KG1 (cell line): ENCODE measurements around the gene VGLL2.

Source experiments
- DNase-seq: peaks from one replicate; lab custom pipeline; 2025; lab: John Stamatoyannopoulos, UW

VGLL2 gene

DNA sequence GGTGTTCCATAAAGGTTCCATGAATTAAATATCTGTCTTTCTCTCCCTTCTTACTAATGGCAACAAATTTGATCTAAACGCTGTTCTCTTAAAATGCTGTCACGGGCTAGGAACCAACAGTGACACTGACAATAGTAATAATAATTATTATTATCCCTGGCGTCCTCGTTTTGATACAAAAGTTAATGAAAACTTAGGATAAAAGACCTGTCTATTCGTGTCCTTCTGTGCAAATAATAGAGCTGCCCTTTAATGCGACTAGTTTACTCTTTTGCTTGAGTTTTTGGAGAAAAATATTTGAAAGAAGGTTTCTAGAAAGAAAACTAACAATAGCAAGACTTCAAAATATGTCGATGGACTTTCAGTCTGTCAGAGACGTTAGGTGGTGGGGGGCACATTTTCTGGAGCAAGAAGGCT is 4.3 kb downstream of the VGLL2 start:
- DNase-seq: no peak

DNA sequence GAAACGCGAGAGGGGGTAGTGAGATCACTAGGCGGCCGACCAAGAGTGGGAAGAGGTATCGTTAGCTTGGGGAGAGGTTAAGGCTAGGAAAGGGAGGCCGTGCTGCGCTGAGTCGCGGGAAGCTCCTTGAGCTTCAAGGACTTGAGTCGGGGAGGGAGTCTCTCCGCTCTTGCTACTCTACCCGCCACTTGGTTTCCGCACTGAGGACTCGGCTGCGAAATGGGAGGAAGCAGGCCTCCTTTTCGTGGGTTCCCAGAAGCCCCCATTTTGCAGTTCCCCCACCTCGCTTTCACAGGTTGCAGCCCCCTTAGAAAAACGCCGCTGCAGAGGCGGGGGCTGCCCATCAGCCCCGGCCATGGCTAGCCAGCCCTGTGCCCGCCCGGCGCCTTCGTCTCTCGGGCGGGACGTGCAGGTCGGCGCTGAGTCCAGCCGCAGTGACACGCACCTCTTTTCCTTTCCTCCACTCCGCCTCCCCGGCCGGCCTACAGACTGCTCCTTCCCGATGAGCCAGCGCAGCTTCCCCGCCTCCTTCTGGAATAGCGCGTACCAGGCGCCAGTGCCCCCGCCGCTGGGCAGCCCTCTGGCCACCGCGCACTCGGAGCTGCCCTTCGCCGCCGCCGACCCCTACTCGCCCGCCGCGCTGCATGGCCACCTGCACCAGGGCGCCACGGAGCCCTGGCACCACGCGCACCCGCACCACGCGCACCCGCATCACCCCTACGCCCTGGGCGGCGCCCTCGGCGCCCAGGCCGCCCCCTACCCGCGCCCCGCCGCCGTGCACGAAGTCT is 4.9 kb downstream of the VGLL2 start:
- DNase-seq: no peak

DNA sequence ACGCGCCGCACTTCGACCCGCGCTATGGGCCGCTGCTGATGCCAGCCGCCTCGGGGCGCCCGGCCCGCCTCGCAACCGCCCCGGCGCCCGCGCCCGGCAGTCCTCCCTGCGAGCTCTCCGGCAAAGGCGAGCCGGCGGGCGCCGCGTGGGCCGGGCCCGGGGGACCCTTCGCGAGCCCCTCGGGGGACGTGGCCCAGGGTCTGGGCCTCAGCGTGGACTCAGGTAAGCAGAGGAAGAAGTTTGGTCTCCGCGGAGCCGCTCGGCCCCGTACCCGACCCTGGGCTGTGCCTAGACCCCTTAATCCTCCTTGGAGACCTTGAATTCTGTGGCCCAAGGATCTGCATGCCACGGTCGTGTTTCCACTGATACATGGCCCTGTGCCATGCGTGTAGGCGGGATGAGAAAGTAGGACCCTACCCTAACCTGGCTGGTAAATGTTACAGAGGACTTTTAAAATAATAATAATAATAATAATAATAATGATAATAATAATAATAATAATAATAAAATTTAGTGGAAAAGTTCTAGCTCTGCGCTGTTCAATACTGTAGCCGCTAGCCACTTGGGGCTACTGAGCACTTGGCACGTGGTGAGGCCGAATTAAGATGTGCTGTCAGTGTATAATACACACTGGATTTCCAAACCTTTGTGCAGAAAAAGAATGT is 5.6 kb downstream of the VGLL2 start:
- DNase-seq: no peak

DNA sequence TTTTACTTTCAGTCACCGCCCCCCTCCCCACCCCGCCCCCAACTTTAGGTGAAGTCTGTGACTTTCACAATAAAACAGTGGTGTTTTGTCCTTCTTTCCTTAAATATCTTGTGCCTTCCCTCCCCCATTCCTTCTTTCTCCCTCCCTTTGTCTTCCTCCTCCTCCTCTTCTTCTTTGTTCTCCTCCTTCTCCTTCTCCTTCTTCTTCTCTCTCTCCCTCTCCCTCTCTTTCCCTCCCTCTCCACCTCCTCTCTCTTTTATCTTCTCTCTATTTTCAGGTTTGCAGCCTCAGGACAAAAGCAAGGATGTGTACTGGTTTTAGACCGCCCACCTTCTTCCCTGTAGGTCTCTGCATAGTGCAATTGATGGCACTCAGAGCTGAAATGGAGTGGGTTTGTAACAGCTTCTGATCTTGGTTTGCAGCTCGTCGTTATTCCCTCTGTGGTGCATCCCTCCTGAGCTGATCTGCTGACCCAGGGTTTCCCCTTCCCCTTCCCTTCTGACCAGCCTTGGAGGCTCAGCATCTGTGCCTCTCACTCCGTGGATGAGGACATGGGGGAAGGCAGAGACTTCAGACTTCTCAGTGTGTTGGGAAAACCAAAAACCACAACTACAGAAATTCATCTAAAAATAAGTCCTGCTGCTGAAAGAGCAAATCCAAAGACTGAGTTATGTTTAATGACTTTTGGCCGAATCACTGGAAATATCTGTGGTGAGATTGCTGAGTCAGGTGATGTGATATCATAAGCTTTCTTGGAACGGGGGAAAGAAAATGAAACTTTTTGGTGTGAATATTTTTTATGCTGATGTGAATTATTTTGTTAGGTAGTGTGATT is 6.9 kb downstream of the VGLL2 start:
- no peak for DNase-seq

DNA sequence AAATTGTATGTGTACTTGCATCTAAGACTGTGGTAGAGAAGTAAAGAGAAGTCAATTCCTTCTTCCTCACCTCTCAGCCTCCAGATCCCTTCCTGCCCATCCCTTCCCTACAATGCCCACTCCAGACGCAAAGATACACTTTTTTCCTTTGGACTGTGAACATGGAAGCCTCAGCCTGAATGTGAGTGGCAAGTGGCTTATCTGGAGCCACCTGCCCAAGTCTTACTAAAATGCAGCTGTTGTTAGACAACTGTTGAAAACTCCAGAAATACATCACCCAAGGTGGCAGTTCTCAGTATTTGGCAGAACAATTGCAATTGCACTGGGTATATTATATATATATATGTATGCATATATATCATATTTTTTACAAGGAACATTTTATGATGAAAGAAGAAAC is 7.5 kb downstream of the VGLL2 start:
- DNase-seq: no peak

DNA sequence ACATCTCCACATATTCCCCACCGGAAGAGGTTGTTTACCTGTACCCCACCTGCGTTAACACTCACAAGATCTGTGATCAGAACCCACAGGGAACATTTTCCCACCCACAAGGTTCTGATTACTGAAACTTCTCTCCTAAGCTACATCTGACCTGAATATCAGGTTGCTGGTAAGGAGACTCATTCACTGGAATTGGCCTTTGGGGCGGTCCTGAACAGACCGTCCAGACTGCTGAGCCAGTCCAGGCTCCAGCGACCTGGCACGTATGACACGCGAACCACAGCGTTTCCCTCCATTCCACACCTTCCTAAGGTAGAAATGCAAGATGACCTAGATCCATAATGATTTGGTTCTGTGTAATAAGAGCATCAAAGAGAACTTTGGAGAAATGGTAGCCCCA is 9.8 kb downstream of the VGLL2 start:
- DNase-seq: no peak

DNA sequence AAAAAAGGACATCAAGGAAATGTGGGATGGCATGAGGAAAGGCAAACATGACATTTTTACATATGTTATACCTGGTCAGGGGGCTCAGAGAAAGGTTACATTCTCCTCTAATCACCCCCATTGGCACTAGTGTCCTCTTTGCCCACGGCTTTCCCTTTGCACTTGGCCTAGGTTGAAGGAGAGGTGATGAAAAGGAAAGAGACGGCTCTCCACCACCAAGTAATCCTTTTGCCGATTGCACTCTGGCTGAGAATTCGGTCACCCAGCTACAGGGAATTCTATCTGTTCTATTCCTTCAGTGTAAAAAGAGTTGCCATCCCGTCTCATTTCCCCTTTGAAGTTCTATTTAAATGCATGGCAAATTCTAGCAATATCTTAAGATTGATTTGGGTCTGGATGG is 10.4 kb downstream of the VGLL2 start:
- DNase-seq: no peak

DNA sequence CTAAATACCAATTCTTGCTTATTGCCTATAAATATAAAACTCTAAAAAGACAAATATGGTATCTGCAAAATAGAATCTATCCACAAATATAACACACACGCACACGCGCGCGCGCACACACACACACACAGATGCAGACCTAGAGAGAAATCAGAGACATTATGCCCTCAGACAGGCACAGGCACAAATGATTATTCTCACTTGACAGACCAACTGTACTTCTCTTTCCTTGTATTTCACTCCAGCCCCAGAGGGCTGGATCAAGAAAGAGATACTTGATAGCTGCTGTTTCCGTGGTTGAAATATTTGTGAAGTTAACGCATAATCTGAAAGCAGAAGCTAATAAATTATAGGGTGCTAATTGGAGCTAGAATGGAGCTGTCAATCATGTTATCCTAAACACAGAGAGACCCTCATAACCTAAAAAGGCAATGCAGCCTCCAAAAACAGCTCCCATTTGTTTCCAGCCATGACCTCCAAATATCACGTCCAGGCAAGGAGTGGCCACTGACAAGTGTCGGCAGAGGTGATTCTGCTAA is 11.5 kb downstream of the VGLL2 start:
- no peak for DNase-seq

DNA sequence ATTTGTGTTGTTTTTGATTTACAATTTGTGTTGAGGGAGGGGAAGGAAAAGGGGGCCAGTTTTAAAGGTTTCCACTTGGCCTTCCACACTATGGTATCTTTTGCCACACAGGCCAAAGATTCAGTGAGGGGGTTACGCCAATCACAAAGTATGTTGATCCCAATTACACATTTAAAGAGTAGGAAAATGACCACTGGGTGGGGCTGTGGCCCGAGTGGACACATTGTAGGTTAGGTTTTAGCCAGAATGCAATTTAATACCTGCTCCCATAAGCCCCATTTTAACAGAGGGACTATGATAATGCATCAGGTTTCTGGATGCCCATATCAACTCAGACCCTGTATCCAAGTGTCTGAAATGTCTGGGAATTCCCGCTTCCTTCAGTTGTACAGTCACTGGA is 15.6 kb downstream of the VGLL2 start:
- no peak for DNase-seq

DNA sequence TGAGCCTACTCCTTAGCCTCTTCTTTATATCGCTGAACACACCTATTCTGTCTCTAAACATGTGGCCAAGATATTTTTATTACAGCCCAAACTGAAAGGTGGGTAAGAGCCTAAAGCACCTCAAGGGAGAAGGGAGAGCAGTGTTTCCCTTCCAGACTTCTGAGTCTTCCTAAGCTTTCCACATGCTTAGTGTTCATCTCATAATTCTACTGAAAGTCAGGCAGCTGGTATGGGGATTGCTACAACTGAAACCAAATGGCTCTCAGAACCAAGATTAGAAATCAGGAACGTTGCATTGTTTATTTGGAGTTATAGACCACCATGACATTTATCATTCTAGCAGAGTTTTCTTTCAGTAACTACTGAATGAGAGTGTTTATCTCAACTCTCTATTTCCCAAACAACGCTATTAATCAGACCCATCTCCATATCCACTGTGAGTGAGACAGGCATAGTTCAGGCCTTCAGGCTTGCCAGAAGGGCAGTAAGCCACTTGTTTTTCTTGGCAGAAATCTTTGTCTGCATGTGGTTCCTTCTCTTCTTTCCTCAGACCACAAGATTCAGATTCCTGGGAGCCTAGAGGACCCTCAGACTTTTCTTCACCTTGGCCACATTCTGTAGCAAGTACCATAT is 22.8 kb downstream of the VGLL2 start:
- DNase-seq: no peak

DNA sequence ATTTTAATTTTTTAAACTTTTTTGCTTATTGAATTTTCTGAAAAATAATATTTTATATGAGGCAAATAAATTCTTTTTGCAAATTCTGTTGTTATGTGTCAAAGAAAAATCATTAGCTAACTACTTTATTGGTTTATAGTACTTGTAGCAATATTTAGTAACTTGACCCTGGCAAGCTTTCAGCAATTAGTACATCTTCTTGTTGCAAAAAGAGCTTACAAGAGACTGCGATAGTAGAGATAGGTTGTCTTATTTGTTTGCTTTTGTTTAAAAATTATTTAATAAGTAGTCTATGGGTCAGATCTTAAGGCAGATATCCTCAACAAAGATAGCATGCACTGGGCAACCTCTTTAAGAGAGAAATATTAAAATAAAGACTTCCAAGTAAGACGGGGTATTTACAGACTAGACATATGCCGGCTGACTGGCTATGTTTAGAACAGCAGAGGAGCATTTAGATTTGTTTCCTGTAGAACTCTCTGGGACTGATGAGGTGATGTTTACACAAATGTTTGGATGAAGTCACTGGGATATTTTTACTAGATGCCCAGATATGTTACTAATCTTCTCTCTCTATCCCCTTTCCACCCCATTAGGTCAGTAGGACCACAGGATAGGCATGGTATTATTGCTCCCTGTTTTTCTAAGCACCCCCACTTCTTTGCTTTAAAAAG is 25.0 kb downstream of the VGLL2 start:
- no peak for DNase-seq

DNA sequence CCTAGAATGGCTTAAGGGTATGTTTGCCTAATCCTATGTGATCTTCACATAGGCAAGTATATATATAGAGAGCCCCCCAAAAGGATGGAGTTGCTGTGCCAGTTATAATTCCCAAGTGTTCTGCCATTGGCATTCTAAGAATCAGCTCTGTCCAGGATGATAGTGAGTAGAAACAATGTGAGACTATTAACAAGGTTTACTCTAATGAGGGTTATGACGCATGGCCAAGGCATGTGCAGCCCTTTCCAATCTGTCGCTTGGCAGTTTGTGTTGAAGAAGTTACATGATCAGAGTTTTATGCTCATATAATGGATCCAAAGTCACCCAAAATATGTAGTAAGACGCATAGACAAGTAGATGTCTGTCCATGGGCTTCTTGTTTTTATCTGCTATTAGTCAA is 33.6 kb downstream of the VGLL2 start:
- DNase-seq: no peak

DNA sequence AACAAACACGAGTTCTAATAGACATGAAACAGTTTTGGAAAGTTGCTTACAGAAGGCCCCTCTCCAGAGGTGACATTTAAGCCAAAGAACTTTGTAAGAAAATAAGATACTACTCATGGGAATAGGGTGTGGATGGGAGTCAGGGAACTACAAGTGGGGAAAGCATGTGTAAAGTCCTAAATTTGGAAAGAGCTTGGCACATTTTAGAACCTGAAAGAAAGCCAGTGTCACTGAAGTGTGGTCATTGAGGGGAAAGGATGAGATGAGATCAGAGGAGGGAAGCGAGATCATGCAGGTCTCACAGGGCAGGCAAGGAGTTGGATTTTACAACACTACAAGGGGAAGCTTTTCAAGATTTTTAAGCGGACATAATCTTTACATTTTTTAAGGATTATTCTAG is 38.0 kb downstream of the VGLL2 start:
- no peak for DNase-seq

DNA sequence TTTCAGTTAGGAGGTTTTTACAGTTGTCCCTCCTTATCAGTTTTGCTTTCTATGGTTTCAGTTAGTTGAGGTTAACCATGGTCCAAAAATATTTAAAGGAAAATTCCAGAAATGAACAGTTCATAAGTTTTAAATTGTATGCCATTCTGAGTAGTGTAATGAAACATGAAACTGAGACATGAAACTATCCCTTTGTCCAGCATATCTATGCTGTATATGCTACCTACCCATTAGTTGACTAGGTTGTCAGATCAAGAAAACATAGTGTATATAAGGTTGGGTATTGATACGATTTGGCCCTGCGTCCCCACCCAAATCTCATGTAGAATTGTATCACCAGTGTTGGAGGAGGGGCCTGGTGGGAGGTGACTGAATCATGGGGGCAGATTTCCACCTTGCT is 39.1 kb downstream of the VGLL2 start:
- DNase-seq: no peak

DNA sequence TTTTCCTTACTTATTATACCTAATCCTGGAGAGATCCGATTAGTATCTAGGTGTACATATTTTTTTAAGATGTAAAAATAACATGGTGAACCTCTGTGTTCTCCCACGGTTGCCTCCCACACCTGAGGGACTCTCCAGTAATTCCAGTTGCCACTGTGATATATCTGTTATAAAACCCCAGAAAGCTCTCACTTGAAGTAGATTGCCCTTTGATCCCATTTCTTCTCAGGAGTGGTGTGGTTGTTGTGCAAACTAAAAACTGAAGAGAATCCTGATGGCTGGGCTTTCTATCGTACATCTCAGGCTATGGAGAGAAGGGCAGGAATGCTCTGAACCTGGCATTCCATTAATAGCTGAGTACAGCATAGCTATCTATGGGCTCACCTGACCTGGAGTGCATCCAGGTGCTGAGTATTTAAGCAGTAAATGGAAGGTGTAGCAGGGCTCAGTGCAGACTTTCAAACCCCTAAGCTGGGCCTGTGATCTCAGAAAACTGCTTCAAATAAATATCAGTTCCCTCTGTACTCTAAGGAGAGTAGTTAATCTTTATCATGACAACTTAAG is 41.0 kb downstream of the VGLL2 start:
- no peak for DNase-seq

DNA sequence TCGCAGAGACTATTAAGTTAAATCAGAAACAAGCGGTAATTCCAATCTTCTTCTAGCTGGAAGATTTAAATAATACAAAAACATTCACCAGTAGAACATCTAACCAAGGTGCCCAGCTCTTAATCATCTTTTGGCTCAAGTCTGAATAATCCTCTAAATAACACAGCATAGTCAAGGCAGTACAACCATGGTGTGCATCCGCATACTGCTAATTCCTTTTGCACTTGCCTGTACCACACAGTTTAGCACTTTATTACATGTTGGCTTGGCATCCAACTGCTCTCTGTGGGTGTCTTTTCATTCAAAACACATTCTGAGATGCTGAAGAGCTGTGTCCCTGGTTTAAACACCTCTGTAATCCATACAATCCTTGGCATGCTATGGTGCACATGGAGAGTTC is 42.3 kb downstream of the VGLL2 start:
- no peak for DNase-seq

DNA sequence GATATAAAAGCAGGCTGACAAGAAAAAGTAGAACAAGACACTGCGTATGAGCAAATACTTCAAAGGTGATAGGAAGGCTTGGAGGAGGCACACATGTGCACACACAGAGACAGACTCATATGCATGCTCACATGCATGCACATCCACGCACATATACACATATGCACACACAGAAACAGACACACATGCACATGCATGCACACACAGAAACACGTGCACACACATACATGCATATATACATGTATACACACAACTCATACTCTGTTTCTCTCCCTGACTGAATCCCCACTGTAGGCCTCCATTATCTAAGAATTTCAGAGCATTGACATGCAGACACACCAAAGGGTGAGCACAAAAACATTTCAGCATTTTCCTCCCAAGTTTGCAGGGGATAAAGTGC is 43.7 kb downstream of the VGLL2 start:
- no peak for DNase-seq

DNA sequence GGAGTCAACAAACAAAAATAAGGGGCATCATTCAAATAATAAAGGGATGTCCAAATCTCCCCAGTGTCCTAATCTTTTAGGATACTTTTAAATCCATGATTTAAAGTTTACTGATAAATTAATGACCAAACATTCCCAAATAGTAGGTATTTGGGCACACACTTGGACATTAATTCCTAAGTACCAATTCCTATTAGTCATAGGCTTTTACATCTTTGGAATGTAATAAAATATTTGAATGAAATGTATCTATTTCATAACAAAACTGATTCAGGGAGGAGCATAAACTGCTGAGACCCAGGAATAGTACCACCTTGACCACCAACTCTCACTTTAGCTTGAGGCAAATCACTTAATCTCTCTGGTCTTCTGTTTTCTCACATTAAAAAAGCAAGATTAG is 44.3 kb downstream of the VGLL2 start:
- no peak for DNase-seq

DNA sequence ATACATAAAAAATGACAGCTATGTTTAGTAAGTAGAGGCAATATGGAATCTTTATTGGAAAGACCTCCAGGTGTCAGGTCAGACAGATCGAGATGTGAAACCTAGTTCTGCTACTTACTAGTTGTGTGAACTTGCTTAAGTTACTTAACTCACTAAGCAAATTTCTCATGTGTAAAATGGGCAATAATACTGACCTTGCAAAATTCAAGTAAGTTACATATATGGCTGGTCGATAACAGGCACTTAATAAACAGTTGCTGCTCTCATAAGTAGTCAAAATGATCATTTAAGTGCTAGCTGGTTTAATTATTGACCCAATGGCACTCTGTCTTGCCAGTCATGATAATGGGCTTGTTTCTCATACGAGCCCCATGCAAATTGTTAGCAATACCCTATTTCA is 46.0 kb downstream of the VGLL2 start:
- DNase-seq: no peak

DNA sequence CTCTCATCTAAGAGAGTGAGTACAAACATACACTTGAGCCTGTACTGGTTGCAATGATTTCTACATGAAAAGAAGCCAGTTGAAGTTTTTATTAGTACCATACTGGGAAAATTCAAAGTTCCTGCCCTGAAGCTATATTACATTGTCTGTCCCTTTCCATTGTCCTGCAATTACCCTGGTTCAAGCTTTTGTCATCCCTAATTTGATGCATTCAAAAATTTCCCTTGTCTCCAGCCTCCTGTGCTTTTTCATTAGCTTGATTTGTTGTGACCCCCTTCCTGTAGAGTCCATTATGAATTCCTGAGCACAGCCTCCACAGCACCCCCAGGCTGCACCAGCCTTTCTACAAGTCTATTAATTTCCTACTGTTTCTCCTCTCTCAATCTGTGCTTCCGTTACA is 46.4 kb downstream of the VGLL2 start:
- DNase-seq: no peak

DNA sequence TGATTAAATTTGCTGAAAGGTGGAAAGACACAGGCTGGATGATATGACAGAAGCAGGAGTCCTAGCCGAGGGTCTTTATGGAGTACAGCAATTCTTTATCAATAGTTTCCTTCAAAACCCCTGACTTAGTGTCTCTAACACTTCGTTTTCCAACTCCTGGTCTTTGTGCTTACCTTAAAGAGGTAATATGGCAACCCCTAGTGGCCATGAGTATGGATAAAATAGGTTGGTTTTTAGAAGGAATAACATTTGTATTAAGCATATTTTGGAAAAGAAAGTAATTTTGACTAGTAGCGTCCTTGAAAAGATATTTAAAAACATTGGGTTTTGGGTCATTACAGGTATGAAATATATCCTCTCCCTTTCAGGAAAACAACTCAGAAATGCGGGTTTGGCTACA is 51.9 kb downstream of the VGLL2 start:
- no peak for DNase-seq
